ENCODE measurements around the gene PALM. TPM values are rescaled to one million over a fixed set of nuclear protein-coding genes. Genes with fewer than 3 reads are reported as not detected.
A peak's percentile ranks its signal among the peaks of the same experiment; 100 is the strongest.
"Not testable (repeated sequence)": the region's sequence is repeated elsewhere in the genome, so short reads cannot be mapped to it uniquely, and the experiment has no call there.

PALM gene, protein sequence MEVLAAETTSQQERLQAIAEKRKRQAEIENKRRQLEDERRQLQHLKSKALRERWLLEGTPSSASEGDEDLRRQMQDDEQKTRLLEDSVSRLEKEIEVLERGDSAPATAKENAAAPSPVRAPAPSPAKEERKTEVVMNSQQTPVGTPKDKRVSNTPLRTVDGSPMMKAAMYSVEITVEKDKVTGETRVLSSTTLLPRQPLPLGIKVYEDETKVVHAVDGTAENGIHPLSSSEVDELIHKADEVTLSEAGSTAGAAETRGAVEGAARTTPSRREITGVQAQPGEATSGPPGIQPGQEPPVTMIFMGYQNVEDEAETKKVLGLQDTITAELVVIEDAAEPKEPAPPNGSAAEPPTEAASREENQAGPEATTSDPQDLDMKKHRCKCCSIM
- total RNA-seq (not detected), polyA plus RNA-seq (not detected), total RNA-seq (0 to 0.43 (median 0.04) reads per million in 6 experiments)

- peaks cover 0 to 16% (median 7%) of the 10 kb centered on the region in 4 donors for H3K4me1 Mint-ChIP-seq
- POLR2A ChIA-PET = interaction anchor here (0.6 kb wide), 1 partner anchor 214 kb away, joined by 4 read pairs; no protein-coding TSS in a partner anchor
- peak in 2 of 10 donors; percentile 4 to 42 for DNase-seq
- H3K27me3 Mint-ChIP-seq = peaks cover 7 to 39% (median 12%) of the 10 kb centered on the region in 5 donors
- no peak for ATAC-seq
- peaks cover 0 to 2% (median 0%) of the 10 kb centered on the region in 3 donors for H3K36me3 Mint-ChIP-seq
- H3K4me3 Mint-ChIP-seq = peak within 1 kb of the TSS in 7 of 10 donors; percentile 16 to 72 (median 41)
- peak within 1 kb of the TSS in 1 of 10 donors; percentile 24 for H3K27ac Mint-ChIP-seq
- peaks cover 0 to 3% (median 0%) of the 10 kb centered on the region in 9 donors for H3K9me3 Mint-ChIP-seq
These were observed at the start of gene PALM for GRCh38 chr19:708154-709143. PALM (plus strand) TSS chr19:708935; CDS start chr19:709147, 212 bp downstream.

GRCh38 chr19:660793-661426 is 47.8 kb upstream of the PALM start:
- peaks cover 0 to 17% (median 0%) of the 10 kb centered on the region in 3 donors for H3K36me3 Mint-ChIP-seq
- peaks cover 21 to 64% (median 57%) of the 10 kb centered on the region in 4 donors for H3K4me1 Mint-ChIP-seq
- DNase-seq (no peak), ATAC-seq (peak in 1 of 2 donors; percentile 2)
- POLR2A ChIA-PET = interaction anchor here (0.6 to 2.8 kb wide), 25 partner anchors 11 to 608 kb away, joined by 3 to 12 read pairs (median 4); partner anchors contain the start of genes CDC34, CIRBP, FGF22 and GZMM
- H3K9me3 Mint-ChIP-seq = no peaks in the 10 kb centered on the region
- H3K4me3 Mint-ChIP-seq = peak overlapping the region; percentile 96 to 99 (median 97)
- H3K27me3 Mint-ChIP-seq = no peaks in the 10 kb centered on the region
- peak overlapping the region; percentile 90 to 98 (median 97) for H3K27ac Mint-ChIP-seq

GRCh38 chr19:661427-662196 is 47.1 kb upstream of the PALM start:
- DNase-seq = peak; percentile 44 to 80 (median 64)

DNA sequence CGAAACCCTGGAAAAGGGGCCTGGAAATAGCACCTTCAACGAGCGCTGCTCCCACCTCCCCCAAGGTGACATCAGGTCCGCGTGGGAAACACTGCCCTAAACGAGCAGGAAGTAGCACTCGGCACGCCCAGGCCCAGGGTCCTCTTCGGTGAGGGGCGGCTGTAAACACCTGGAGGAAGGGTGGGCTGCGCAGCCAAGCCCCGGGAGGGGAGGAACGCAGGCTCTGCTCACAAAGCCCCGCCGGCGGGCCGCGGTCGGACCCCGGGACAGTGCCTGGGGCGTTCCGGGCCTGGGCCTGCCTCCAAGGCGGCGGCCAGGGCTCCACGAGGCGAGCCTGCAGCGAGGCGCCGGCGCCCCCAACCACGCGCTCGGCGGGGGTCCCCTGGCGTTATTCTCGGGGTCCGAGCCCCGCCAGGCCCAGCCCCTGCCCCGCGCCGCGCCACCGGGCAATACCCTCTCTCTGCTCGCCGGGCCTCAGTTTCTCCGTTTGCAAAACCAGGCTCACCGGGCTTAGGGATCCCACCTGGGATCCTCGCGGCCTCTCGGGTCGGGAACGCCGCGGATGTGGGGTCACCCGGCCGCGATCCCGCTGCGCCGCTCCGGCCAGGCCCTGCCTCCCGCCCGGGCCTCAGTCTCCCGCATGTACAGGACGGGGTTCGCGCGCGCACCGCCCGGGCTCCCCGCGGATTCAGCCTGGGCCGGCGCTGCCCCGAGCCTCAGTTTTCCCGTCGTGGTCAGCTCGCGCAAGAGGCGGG is 46.4 kb upstream of the PALM start:
- H3K27ac Mint-ChIP-seq = peak overlapping the region; percentile 90 to 98 (median 97)
- H3K9me3 Mint-ChIP-seq = no peaks in the 10 kb centered on the region
- POLR2A ChIA-PET = interaction anchor here (1.0 to 2.9 kb wide), 18 partner anchors 13 to 152 kb away, joined by 3 to 19 read pairs (median 4); partner anchors contain the start of genes CDC34, POLRMT and PTBP1
- H3K27me3 Mint-ChIP-seq = no peaks in the 10 kb centered on the region
- H3K4me3 Mint-ChIP-seq = peak overlapping the region; percentile 96 to 99 (median 97)
- H3K4me1 Mint-ChIP-seq = peaks cover 17 to 50% (median 44%) of the 10 kb centered on the region in 4 donors
- H3K36me3 Mint-ChIP-seq = peaks cover 0 to 9% (median 0%) of the 10 kb centered on the region in 3 donors
- peak; percentile 56 to 91 (median 69) for DNase-seq
- ATAC-seq = peak; percentile 33 to 37

More at GRCh38 chr19:661427-662196, 47.1 kb upstream of the PALM start:
- peak overlapping the region; percentile 90 to 98 (median 97) for H3K27ac Mint-ChIP-seq
- peak; percentile 45 to 53 for ATAC-seq
- H3K9me3 Mint-ChIP-seq = no peaks in the 10 kb centered on the region
- H3K36me3 Mint-ChIP-seq = peaks cover 0 to 11% (median 0%) of the 10 kb centered on the region in 3 donors
- POLR2A ChIA-PET = interaction anchor here (0.6 to 2.9 kb wide), 15 partner anchors 12 to 150 kb away, joined by 3 to 13 read pairs (median 6); partner anchors contain the start of genes CDC34 and FGF22
- H3K27me3 Mint-ChIP-seq = no peaks in the 10 kb centered on the region
- H3K4me3 Mint-ChIP-seq = peak overlapping the region; percentile 96 to 99 (median 97)
- peaks cover 17 to 57% (median 50%) of the 10 kb centered on the region in 4 donors for H3K4me1 Mint-ChIP-seq

- POLR2A ChIA-PET = interaction anchor here (0.6 to 2.9 kb wide), 19 partner anchors 12 to 153 kb away, joined by 3 to 19 read pairs (median 4); partner anchors contain the start of genes POLRMT and PTBP1
- Mint-ChIP-seq H3K27me3 (no peaks in the 10 kb centered on the region), H3K27ac (peak within 1 kb of the TSS; percentile 90 to 98 (median 97)), H3K9me3 (no peaks in the 10 kb centered on the region), H3K36me3 (peaks cover 0 to 7% (median 0%) of the 10 kb centered on the region in 3 donors), H3K4me3 (peak within 1 kb of the TSS; percentile 96 to 99 (median 97)), H3K4me1 (peaks cover 17 to 46% (median 40%) of the 10 kb centered on the region in 4 donors)
- peak; percentile 35 to 47 for ATAC-seq
- peak; percentile 82 to 96 (median 90) for DNase-seq
These were observed 45.6 kb upstream of the PALM start, which contains the start of gene RNF126 for GRCh38 chr19:662962-663681. RNF126 (minus strand) TSS chr19:663214; CDS start chr19:663121, 93 bp downstream.

- H3K27ac Mint-ChIP-seq = peak overlapping the region; percentile 82 to 97 (median 92)
- POLR2A ChIA-PET = interaction anchor here (0.6 to 2.9 kb wide), 20 partner anchors 12 to 153 kb away, joined by 3 to 19 read pairs (median 4); partner anchors contain the start of genes POLRMT and PTBP1
- H3K4me3 Mint-ChIP-seq = peak overlapping the region; percentile 74 to 98 (median 82)
- H3K27me3 Mint-ChIP-seq = peaks cover 0 to 2% (median 0%) of the 10 kb centered on the region in 5 donors
- H3K9me3 Mint-ChIP-seq = no peaks in the 10 kb centered on the region
- H3K4me1 Mint-ChIP-seq = peaks cover 14 to 41% (median 37%) of the 10 kb centered on the region in 4 donors
- DNase-seq (no peak), ATAC-seq (no peak)
- H3K36me3 Mint-ChIP-seq = peaks cover 0 to 5% (median 0%) of the 10 kb centered on the region in 3 donors
These were observed 45.0 kb upstream of the PALM start for GRCh38 chr19:663682-664117.

- peak overlapping the region; percentile 44 to 98 (median 64) for H3K4me3 Mint-ChIP-seq
- H3K9me3 Mint-ChIP-seq = peaks cover 0 to 2% (median 0%) of the 10 kb centered on the region in 9 donors
- H3K27me3 Mint-ChIP-seq = peaks cover 3 to 9% (median 4%) of the 10 kb centered on the region in 5 donors
- peak overlapping the region in 9 of 10 donors; percentile 24 to 94 (median 72) for H3K27ac Mint-ChIP-seq
- DNase-seq (peak; percentile 64 to 87 (median 75)), ATAC-seq (peak in 1 of 2 donors; percentile 4)
- peaks cover 13 to 32% (median 26%) of the 10 kb centered on the region in 4 donors for H3K4me1 Mint-ChIP-seq
- peaks cover 0 to 2% (median under 1%) of the 10 kb centered on the region in 3 donors for H3K36me3 Mint-ChIP-seq
- POLR2A ChIA-PET = no interaction called here
These were observed 43.8 kb upstream of the PALM start for GRCh38 chr19:664913-665443.

GRCh38 chr19:666985-667573 is 41.7 kb upstream of the PALM start:
- H3K4me1 Mint-ChIP-seq = peaks cover 9 to 19% (median 14%) of the 10 kb centered on the region in 4 donors
- not testable (repeated sequence) for H3K36me3 Mint-ChIP-seq, DNase-seq, H3K9me3 Mint-ChIP-seq, H3K27me3 Mint-ChIP-seq, ATAC-seq
- H3K4me3 Mint-ChIP-seq = peak overlapping the region in 1 of 10 donors; percentile 58
- H3K27ac Mint-ChIP-seq = peak overlapping the region in 2 of 10 donors; percentile 14 to 48
- POLR2A ChIA-PET = interaction anchor here (3.0 kb wide), 1 partner anchor 12 kb away, joined by 8 read pairs; no protein-coding TSS in a partner anchor
